ENCODE data around the gene PALD1.
"Not testable (repeated sequence)": the region's sequence is repeated elsewhere in the genome, so short reads cannot be mapped to it uniquely, and the experiment has no call there.

PALD1 gene

DNA sequence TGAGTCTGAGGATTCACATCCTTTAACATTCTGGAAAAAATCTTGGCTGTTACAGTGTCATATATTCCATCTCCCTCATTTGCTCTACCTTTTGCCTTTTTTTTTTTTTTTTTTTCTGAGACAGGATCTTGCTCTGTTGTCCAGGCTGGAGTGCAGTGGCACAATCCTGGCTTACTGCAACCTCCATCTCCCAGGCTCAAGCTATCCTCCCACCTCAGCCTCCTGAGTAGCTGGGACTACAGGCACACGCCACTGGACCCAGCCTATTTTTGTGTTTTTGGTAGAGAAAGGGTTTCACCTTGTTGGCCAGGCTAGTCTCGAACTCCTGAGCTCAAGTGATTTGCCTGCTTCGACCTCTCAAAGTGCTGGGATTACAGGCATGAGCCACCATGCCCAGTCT, 135.8 kb downstream of the PALD1 start:
- not testable (repeated sequence) for H3K9ac ChIP-seq (ENCODE audit: low read depth, low read length); H3K4me1 ChIP-seq (ENCODE audit: insufficient read depth, low read length); H3K9me3 ChIP-seq (ENCODE audit: insufficient read depth, low read depth, low read length); H3K4me3 ChIP-seq (ENCODE audit: low read length); H3K27ac ChIP-seq (ENCODE audit: low read depth, low read length); H3K36me3 ChIP-seq (ENCODE audit: insufficient read depth, low read length); H3K27me3 ChIP-seq (ENCODE audit: insufficient read depth, low read length)
- 93% methylated on average over 3 of the region's 3 CpGs for WGBS

- Histone ChIP-seq H3K4me1 (ENCODE audit: insufficient read depth, low read length) (no peaks in the 10 kb centered on the region), H3K9ac (ENCODE audit: low read depth, low read length) (no peak overlapping the region), H3K27ac (ENCODE audit: low read depth, low read length) (no peak overlapping the region), H3K9me3 (ENCODE audit: insufficient read depth, low read depth, low read length) (peaks cover 8% of the 10 kb centered on the region), H3K36me3 (ENCODE audit: insufficient read depth, low read length) (no peaks in the 10 kb centered on the region), H3K4me3 (ENCODE audit: low read length) (no peak overlapping the region), H3K27me3 (ENCODE audit: insufficient read depth, low read length) (no peaks in the 10 kb centered on the region)
- 100% methylated on average over 2 of the region's 2 CpGs for WGBS
These were observed 136.6 kb downstream of the PALD1 start for GRCh38 chr10:70615211-70615610.

GRCh38 chr10:70615784-70616522, 137.4 kb downstream of the PALD1 start:
- Histone ChIP-seq H3K36me3 (ENCODE audit: insufficient read depth, low read length) (no peaks in the 10 kb centered on the region), H3K4me1 (ENCODE audit: insufficient read depth, low read length) (no peaks in the 10 kb centered on the region), H3K27me3 (ENCODE audit: insufficient read depth, low read length) (no peaks in the 10 kb centered on the region), H3K9me3 (ENCODE audit: insufficient read depth, low read depth, low read length) (peaks cover 16% of the 10 kb centered on the region), H3K4me3 (ENCODE audit: low read length) (no peak overlapping the region), H3K27ac (ENCODE audit: low read depth, low read length) (no peak overlapping the region), H3K9ac (ENCODE audit: low read depth, low read length) (no peak overlapping the region)
- WGBS, result 95% methylated on average over 7 of the region's 7 CpGs

- Histone ChIP-seq H3K4me3 (ENCODE audit: low read length) (no peak overlapping the region), H3K9me3 (ENCODE audit: insufficient read depth, low read depth, low read length) (peaks cover 23% of the 10 kb centered on the region), H3K27me3 (ENCODE audit: insufficient read depth, low read length) (no peaks in the 10 kb centered on the region), H3K27ac (ENCODE audit: low read depth, low read length) (no peak overlapping the region), H3K9ac (ENCODE audit: low read depth, low read length) (no peak overlapping the region), H3K36me3 (ENCODE audit: insufficient read depth, low read length) (no peaks in the 10 kb centered on the region), H3K4me1 (ENCODE audit: insufficient read depth, low read length) (no peaks in the 10 kb centered on the region)
- WGBS, result 100% methylated on average over 2 of the region's 4 CpGs
These were observed 138.2 kb downstream of the PALD1 start for GRCh38 chr10:70616761-70617160.
